ENCODE measurements around the gene STAT4. TPM values are rescaled to one million over a fixed set of nuclear protein-coding genes. Genes with fewer than 3 reads are reported as not detected.
A peak's percentile ranks its signal among the peaks of the same experiment; 100 is the strongest.

The STAT4 gene
- total RNA-seq, 2 experiments from 2014 or later: 77.1 to 83.0 TPM

DNA sequence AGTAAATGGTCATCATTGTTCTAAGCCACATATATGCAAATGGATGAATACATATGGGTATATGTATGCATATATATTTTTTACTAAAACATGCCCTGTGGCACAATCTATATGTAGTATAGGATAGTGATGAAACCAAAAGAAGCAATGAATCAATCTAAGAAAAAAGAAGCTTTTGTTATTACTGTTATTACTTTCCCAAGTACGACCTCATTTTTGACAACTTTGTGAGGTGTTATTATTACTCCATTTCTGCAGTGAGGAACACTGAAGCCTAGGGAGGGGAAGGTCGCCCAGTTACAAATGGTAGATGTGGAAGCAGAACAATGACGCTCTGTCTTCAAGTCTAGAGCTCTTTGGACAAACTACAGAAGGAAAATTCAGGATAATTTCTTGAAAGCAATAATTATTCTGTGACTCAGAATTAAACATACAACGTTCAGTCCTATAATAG lies 38.3 kb downstream of the STAT4 start:
- Histone ChIP-seq H3K4me3 (ENCODE audit: low read length) (no peak overlapping the region), H3K4me1 (ENCODE audit: insufficient read depth, low read length) (peaks cover 28% of the 10 kb centered on the region), H3K9me3 (ENCODE audit: control insufficient read depth in 1 of 2, insufficient read depth in 1 of 2, low read length in 2 of 2) (no peaks in the 10 kb centered on the region), H3K27ac (ENCODE audit: low read depth in 1 of 2, low read length in 2 of 2) (no peak overlapping the region), H3K36me3 (ENCODE audit: insufficient read depth, low read length) (peaks cover 14% of the 10 kb centered on the region), H3K27me3 (ENCODE audit: control insufficient read depth in 1 of 2, insufficient read depth in 2 of 2, low read length in 2 of 2) (no peaks in the 10 kb centered on the region)
- Mint-ChIP-seq H3K4me1 (ENCODE audit: low read depth) (peaks cover 59% of the 10 kb centered on the region), H3K27me3 (no peaks in the 10 kb centered on the region), H3K36me3 (ENCODE audit: low read depth) (peaks cover 62% of the 10 kb centered on the region), H3K4me3 (no peak overlapping the region), H3K9me3 (no peaks in the 10 kb centered on the region), H3K27ac (no peak overlapping the region)
- ATAC-seq (ENCODE audit: poor library complexity) (no peak), DNase-seq (peak in 1 of 14 experiments; percentile 44)
- TF ChIP-seq, protein P1, sequence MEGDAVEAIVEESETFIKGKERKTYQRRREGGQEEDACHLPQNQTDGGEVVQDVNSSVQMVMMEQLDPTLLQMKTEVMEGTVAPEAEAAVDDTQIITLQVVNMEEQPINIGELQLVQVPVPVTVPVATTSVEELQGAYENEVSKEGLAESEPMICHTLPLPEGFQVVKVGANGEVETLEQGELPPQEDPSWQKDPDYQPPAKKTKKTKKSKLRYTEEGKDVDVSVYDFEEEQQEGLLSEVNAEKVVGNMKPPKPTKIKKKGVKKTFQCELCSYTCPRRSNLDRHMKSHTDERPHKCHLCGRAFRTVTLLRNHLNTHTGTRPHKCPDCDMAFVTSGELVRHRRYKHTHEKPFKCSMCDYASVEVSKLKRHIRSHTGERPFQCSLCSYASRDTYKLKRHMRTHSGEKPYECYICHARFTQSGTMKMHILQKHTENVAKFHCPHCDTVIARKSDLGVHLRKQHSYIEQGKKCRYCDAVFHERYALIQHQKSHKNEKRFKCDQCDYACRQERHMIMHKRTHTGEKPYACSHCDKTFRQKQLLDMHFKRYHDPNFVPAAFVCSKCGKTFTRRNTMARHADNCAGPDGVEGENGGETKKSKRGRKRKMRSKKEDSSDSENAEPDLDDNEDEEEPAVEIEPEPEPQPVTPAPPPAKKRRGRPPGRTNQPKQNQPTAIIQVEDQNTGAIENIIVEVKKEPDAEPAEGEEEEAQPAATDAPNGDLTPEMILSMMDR (IDR thresholded peaks at IDR 0.05): no peak
- CTCF ChIA-PET: interaction anchor here (1.1 to 1.9 kb wide), 3 partner anchors 8 to 43 kb away, joined by 3 to 5 read pairs (median 4); no protein-coding TSS in a partner anchor
- POLR2A ChIA-PET: interaction anchor here (0.6 to 1.5 kb wide), 3 partner anchors 10 to 37 kb away, joined by 3 to 5 read pairs (median 3); no protein-coding TSS in a partner anchor
- intact Hi-C loops (cut with DNase I, micrococcal nuclease): loop anchor here in 1 of 2 experiments (5.0 to 10.0 kb wide), 2 partner anchors 40 to 48 kb away; partner anchors contain the start of gene STAT4

DNA sequence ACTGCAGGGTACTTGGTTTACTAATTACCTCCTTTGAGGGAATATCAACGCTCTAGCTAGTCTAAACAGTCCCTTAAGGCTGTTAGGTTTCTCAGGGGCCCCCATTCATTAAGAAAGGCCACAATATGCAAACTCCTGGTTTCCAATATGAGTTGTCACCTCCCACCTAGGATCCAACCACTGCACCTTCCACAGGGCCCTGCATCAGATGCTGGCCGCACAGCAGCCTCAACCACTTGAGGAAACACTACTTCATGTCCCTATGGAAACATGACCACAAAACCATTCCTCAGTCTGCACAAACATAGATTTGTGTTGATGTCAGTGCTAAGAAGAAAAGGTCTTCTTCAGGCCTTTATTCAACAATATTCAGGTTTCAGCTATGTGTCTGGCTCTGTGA lies 40.9 kb downstream of the STAT4 start:
- Histone ChIP-seq H3K4me3 (ENCODE audit: low read length) (no peak overlapping the region), H3K27me3 (ENCODE audit: control insufficient read depth in 1 of 2, insufficient read depth in 2 of 2, low read length in 2 of 2) (no peaks in the 10 kb centered on the region), H3K27ac (ENCODE audit: low read depth in 1 of 2, low read length in 2 of 2) (no peak overlapping the region), H3K36me3 (ENCODE audit: insufficient read depth, low read length) (peaks cover 27% of the 10 kb centered on the region), H3K9me3 (ENCODE audit: control insufficient read depth in 1 of 2, insufficient read depth in 1 of 2, low read length in 2 of 2) (no peaks in the 10 kb centered on the region), H3K4me1 (ENCODE audit: insufficient read depth, low read length) (peaks cover 22% of the 10 kb centered on the region)
- intact Hi-C loops (cut with DNase I, micrococcal nuclease): loop anchor here (5.0 to 10.0 kb wide), 3 partner anchors 32 to 45 kb away; partner anchors contain the start of gene STAT4 (in 1 of the 2)
- ChIA-PET POLR2A (no interaction called here), CTCF (no interaction called here)
- Mint-ChIP-seq H3K4me3 (no peak overlapping the region), H3K36me3 (ENCODE audit: low read depth) (peaks cover 50% of the 10 kb centered on the region), H3K27me3 (no peaks in the 10 kb centered on the region), H3K27ac (no peak overlapping the region), H3K4me1 (ENCODE audit: low read depth) (peaks cover 47% of the 10 kb centered on the region), H3K9me3 (no peaks in the 10 kb centered on the region)
- TF ChIP-seq, protein P1 (IDR thresholded peaks at IDR 0.05): no peak
- ATAC-seq (ENCODE audit: poor library complexity) (no peak), DNase-seq (no peak)

DNA sequence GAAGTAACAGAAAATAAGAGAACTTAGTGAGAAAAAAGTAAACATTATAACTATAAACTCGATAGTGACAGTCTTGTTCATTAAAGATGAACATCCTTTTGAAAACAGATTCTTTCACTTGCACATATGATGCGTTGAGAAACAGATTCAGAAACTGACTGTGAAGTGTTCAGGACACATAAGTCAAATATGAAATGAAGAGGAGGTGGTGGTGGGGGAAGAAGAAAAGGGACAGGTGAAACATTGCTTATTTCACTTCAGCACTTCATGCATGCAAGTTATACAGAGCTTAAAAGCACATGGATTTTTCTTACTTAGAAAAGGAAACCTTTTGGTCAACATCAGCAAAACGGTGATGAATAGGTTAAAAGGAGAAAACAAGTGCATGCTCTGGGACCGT lies 42.5 kb downstream of the STAT4 start:
- H3K27me3 ChIP-seq (ENCODE audit: control insufficient read depth in 1 of 2, insufficient read depth in 2 of 2, low read length in 2 of 2): no peaks in the 10 kb centered on the region
- POLR2A ChIA-PET: interaction anchor here (1.0 kb wide), 1 partner anchor 42 kb away, joined by 4 read pairs; no protein-coding TSS in a partner anchor
- no peak overlapping the region for H3K4me3 ChIP-seq (ENCODE audit: low read length)
- CTCF ChIA-PET: interaction anchor here (0.9 kb wide), 1 partner anchor 47 kb away, joined by 3 read pairs; no protein-coding TSS in a partner anchor
- peaks cover 52% of the 10 kb centered on the region for H3K36me3 Mint-ChIP-seq (ENCODE audit: low read depth)
- H3K27ac Mint-ChIP-seq: no peak overlapping the region
- no peak overlapping the region for H3K4me3 Mint-ChIP-seq
- no peaks in the 10 kb centered on the region for H3K9me3 ChIP-seq (ENCODE audit: control insufficient read depth in 1 of 2, insufficient read depth in 1 of 2, low read length in 2 of 2)
- intact Hi-C loops (cut with DNase I, micrococcal nuclease): loop anchor here in 1 of 2 experiments (5.0 kb wide), 1 partner anchor 34 kb away; no protein-coding TSS in a partner anchor
- DNase-seq: no peak
- ATAC-seq (ENCODE audit: poor library complexity): no peak
- peaks cover 18% of the 10 kb centered on the region for H3K4me1 ChIP-seq (ENCODE audit: insufficient read depth, low read length)
- H3K27me3 Mint-ChIP-seq: no peaks in the 10 kb centered on the region
- H3K4me1 Mint-ChIP-seq (ENCODE audit: low read depth): peaks cover 32% of the 10 kb centered on the region
- H3K36me3 ChIP-seq (ENCODE audit: insufficient read depth, low read length): peaks cover 27% of the 10 kb centered on the region
- H3K9me3 Mint-ChIP-seq: no peaks in the 10 kb centered on the region
- H3K27ac ChIP-seq (ENCODE audit: low read depth in 1 of 2, low read length in 2 of 2): no peak overlapping the region
- TF ChIP-seq, protein P1 (IDR thresholded peaks at IDR 0.05): no peak

Measured in CD4-positive, alpha-beta T cell (primary cell).